Smooth muscle cell (in vitro differentiated cells): ENCODE data around the gene RLN1. TPM values are rescaled to one million over a fixed set of nuclear protein-coding genes. Genes with fewer than 3 reads are reported as not detected.

Experiments used
- DNase-seq: peaks from one replicate; lab custom pipeline; 2025; ENCODE audit not compliant: unreplicated experiment; lab: John Stamatoyannopoulos, UW
- H2AFZ ChIP-seq: fragments of 200-600 bp; sonication (generic); 2 replicates; pipeline ENCODE4 v1.6.0; 2016; ENCODE audit warnings: antibody characterized with exemption, low read depth, mild to moderate bottlenecking
- H3F3A ChIP-seq: fragments of 200-600 bp; sonication (generic); 2 replicates; pipeline ENCODE4 v1.6.0; 2017; ENCODE audit warnings: antibody characterized with exemption, low read depth
- H3K27ac ChIP-seq: fragments of 200-600 bp; sonication (generic); 2 replicates; pipeline ENCODE4 v1.5.1; 2016; ENCODE audit warnings: low read depth, mild to moderate bottlenecking
- H3K27me3 ChIP-seq: fragments of 200-600 bp; sonication (generic); 2 replicates; pipeline ENCODE4 v1.6.1; 2016; ENCODE audit warnings: low read depth, mild to moderate bottlenecking
- H3K36me3 ChIP-seq: fragments of 200-600 bp; sonication (generic); 2 replicates; pipeline ENCODE4 v1.5.1; 2016; ENCODE audit warnings: low read depth
- H3K4me1 ChIP-seq: fragments of 200-600 bp; sonication (generic); 2 replicates; pipeline ENCODE4 v1.5.1; 2016; ENCODE audit warnings: low read depth
- H3K4me2 ChIP-seq: fragments of 200-600 bp; sonication (generic); 2 replicates; pipeline ENCODE4 v1.6.0; 2016; ENCODE audit warnings: mild to moderate bottlenecking
- H3K4me3 ChIP-seq: fragments of 200-600 bp; sonication (generic); 2 replicates; pipeline ENCODE4 v1.5.1; 2016; ENCODE audit warnings: mild to moderate bottlenecking
- H3K79me2 ChIP-seq: fragments of 200-600 bp; sonication (generic); 2 replicates; pipeline ENCODE4 v1.6.0; 2016; ENCODE audit warnings: low read depth, mild to moderate bottlenecking
- H3K9ac ChIP-seq: fragments of 200-600 bp; sonication (generic); 2 replicates; pipeline ENCODE4 v1.6.0; 2016; ENCODE audit warnings: low read depth
- H3K9me3 ChIP-seq: fragments of 200-600 bp; sonication (generic); replicated peaks from 2 replicates; pipeline ENCODE4 v1.5.1; 2016; ENCODE audit warnings: low read depth
- H4K20me1 ChIP-seq: fragments of 200-600 bp; sonication (generic); 2 replicates; pipeline ENCODE4 v1.6.0; 2016; ENCODE audit warnings: low read depth
- WGBS: methylation state at CpG from one replicate; pipeline ENCODE4 v1.1.7; 2016; ENCODE audit warnings: low lambda C conversion rate; 5-methylcytosine and 5-hydroxymethylcytosine counted together
- polyA plus RNA-seq: library from polyadenylated mRNA; unstranded; fragments of >200 nt; fragmentation: Nextera tagmentation; extraction: Ambion mirVana; gene quantifications from 2 replicates; pipeline ENCODE4 v1.2.1, GENCODE V29; 2016
- total RNA-seq: library from RNA; depleted of rRNA; stranded (reverse); fragments of >200 nt; gene quantifications from 2 replicates; pipeline ENCODE4 v1.2.3, GENCODE V29; 2014
- TF ChIP-seq, protein P1 (sequence below): fragments of 200-600 bp; sonication (generic); IDR thresholded peaks from 2 replicates; pipeline ENCODE4 v1.5.1; 2017; ENCODE audit warnings: borderline replicate concordance, mild to moderate bottlenecking, antibody characterized with exemption; ENCODE audit not compliant: insufficient read depth, poor library complexity, severe bottlenecking

The RLN1 gene
- total and polyA plus RNA-seq, 2 experiments from 2014 or later: not detected

DNA sequence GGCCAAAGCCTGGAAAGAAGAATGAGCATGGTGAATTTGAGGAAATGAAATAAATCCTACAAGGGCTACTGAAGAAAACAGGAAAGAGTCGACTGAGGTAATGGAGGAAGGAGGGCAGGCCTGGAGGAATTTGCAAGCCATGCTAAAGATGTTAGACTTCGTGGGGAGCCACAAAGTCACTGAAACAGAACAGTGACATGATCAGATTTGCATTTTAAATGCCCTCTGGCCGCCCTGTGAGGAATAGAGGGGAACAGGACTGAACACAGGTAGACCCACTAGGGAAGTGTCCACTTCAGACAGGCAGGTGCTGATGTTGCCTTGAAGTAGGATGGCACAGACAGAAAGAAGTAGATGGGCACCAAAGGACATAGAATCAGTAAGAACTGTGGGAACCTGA is 42.8 kb upstream of the RLN1 start:
- H3K4me2 ChIP-seq: no peak overlapping the region
- no peaks in the 10 kb centered on the region for H3K4me1 ChIP-seq
- H3K27me3 ChIP-seq: no peaks in the 10 kb centered on the region
- no peak overlapping the region for H2AFZ ChIP-seq
- no peak overlapping the region for H3K9ac ChIP-seq
- 79% methylated on average over 3 of the region's 3 CpGs for WGBS
- H4K20me1 ChIP-seq: no peaks in the 10 kb centered on the region
- no peak overlapping the region for H3K4me3 ChIP-seq
- TF ChIP-seq, protein P1, sequence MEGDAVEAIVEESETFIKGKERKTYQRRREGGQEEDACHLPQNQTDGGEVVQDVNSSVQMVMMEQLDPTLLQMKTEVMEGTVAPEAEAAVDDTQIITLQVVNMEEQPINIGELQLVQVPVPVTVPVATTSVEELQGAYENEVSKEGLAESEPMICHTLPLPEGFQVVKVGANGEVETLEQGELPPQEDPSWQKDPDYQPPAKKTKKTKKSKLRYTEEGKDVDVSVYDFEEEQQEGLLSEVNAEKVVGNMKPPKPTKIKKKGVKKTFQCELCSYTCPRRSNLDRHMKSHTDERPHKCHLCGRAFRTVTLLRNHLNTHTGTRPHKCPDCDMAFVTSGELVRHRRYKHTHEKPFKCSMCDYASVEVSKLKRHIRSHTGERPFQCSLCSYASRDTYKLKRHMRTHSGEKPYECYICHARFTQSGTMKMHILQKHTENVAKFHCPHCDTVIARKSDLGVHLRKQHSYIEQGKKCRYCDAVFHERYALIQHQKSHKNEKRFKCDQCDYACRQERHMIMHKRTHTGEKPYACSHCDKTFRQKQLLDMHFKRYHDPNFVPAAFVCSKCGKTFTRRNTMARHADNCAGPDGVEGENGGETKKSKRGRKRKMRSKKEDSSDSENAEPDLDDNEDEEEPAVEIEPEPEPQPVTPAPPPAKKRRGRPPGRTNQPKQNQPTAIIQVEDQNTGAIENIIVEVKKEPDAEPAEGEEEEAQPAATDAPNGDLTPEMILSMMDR: no peak
- no peaks in the 10 kb centered on the region for H3K79me2 ChIP-seq
- no peaks in the 10 kb centered on the region for H3K36me3 ChIP-seq
- H3K9me3 ChIP-seq: no peaks in the 10 kb centered on the region
- H3F3A ChIP-seq: no peaks in the 10 kb centered on the region
- H3K27ac ChIP-seq: no peak overlapping the region
- no peak for DNase-seq

DNA sequence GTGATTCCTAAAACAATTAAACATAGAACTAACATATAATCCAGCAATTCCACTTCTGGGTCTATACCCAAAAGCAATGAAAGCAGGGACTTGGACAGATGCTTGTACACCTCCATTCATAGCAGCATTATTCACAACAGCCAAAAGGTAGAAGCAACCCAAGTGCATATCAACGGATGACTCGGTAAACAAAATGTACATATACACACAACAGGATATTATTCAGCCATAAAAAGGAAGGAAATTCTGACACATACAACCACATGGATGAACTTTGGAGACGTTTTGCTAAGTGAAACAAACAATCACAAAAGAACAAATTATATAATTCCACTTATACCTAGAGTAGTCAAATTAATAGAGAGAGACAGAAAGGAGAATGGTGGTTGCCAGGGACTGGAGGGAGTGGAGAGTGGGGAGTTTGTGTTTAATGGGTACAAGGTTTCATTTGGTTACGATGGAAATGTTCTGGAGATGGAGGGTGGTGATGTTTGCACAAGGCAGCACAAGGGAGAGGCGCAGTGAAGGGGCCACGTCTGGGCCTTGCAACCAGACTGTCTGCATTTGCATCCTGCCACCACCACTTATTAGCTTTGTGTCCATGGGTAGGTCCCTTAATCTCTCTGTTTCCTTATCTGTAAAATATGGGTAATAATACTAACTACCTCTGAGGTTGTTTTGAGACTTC is 36.3 kb upstream of the RLN1 start:
- no peaks in the 10 kb centered on the region for H3F3A ChIP-seq
- H3K9me3 ChIP-seq: no peaks in the 10 kb centered on the region
- H3K27me3 ChIP-seq: no peaks in the 10 kb centered on the region
- H2AFZ ChIP-seq: no peak overlapping the region
- H3K36me3 ChIP-seq: no peaks in the 10 kb centered on the region
- H3K4me3 ChIP-seq: no peak overlapping the region
- H3K27ac ChIP-seq: no peak overlapping the region
- no peak overlapping the region for H3K9ac ChIP-seq
- 86% methylated on average over 6 of the region's 6 CpGs for WGBS
- no peaks in the 10 kb centered on the region for H4K20me1 ChIP-seq
- H3K4me2 ChIP-seq: no peak overlapping the region
- DNase-seq: no peak
- no peaks in the 10 kb centered on the region for H3K79me2 ChIP-seq
- TF ChIP-seq, protein P1: no peak
- no peaks in the 10 kb centered on the region for H3K4me1 ChIP-seq

DNA sequence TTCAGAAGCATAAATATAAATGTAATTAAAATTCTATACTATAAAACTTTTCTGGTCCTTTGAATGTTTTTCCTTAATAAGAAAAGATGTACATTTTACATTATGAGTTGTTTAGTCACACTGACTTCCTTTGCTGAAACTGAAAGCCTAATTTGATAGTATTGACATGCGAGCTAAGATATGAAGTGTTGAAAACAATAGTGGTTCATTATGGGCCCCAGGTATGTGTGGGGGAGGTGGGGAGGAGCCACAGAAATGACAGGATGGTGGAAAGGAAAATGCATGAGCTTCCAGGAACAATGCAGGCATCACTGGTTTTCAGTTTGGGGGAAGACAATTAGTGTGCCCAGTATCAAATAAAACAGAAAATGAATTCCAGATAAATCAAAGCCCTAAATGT is 35.4 kb upstream of the RLN1 start:
- no peak for DNase-seq

More for the DNA sequence above, 35.4 kb upstream of the RLN1 start:
- H3K36me3 ChIP-seq: no peaks in the 10 kb centered on the region
- no peak overlapping the region for H2AFZ ChIP-seq
- H3K4me1 ChIP-seq: no peaks in the 10 kb centered on the region
- H3K79me2 ChIP-seq: no peaks in the 10 kb centered on the region
- 79% methylated on average over 1 of the region's 1 CpG for WGBS
- H3K27me3 ChIP-seq: no peaks in the 10 kb centered on the region
- H3K4me3 ChIP-seq: no peak overlapping the region
- TF ChIP-seq, protein P1: no peak
- no peak overlapping the region for H3K27ac ChIP-seq
- H3K4me2 ChIP-seq: no peak overlapping the region
- H3K9ac ChIP-seq: no peak overlapping the region
- no peaks in the 10 kb centered on the region for H3K9me3 ChIP-seq
- H3F3A ChIP-seq: no peaks in the 10 kb centered on the region
- no peaks in the 10 kb centered on the region for H4K20me1 ChIP-seq
